Hematopoietic multipotent progenitor cell treated with erythropoietin and hydrocortisone succinate and interleukin-3 and kit ligand, for 8 days (in vitro differentiated cells): Measurements from ENCODE around the gene TCIRG1.
A peak's percentile ranks its signal among the peaks of the same experiment; 100 is the strongest.

Source experiments
- DNase-seq: peaks from one replicate; pipeline ENCODE4 v3.0.0-alpha.2; 2015

The TCIRG1 gene

DNA sequence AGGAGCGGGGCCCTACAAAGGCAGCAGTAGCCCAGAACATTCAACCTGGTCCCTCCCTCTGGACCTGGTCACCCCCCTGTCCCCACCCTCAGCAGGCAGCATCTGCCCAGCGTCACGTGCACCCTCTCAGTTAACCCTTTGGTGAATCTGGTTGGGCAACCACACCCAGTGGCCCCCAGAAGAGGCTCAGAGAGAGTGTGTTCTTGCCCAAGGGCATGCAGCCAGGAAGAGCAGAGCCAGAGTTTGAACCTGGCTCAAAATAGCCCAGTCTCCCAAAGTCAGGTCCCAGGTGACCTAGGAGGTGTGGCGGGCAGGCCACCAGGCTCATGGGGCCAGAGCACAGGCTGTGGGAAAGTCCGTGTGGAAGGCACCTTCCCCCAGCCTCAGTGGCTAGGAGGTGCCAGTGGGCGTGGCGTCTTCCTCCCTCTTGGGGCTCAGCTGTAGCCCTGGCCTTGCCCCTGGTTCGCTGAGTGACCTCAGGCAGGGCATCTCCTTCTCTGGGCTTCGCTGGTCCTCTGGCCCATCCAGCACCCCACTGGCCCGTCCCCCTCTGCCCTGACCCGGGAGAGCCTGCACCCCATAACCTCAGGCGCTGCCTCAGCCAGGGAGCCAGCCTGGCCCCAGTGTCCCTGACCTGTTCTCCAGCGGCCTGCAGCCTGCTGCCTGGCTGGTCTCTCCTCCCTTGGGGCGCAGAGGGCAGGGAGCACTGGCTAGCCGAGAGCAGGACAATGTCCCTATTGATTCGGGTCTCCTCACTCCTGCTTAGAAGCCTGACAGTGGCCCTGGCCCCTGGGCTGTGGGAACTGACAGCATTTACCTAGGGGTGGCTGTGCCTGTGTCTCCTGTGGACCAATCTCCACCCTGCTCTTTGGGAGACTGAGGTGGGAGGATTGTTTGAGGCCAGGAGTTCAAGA lies 21.7 kb upstream of the TCIRG1 start:
- DNase-seq, result peak; percentile 72

DNA sequence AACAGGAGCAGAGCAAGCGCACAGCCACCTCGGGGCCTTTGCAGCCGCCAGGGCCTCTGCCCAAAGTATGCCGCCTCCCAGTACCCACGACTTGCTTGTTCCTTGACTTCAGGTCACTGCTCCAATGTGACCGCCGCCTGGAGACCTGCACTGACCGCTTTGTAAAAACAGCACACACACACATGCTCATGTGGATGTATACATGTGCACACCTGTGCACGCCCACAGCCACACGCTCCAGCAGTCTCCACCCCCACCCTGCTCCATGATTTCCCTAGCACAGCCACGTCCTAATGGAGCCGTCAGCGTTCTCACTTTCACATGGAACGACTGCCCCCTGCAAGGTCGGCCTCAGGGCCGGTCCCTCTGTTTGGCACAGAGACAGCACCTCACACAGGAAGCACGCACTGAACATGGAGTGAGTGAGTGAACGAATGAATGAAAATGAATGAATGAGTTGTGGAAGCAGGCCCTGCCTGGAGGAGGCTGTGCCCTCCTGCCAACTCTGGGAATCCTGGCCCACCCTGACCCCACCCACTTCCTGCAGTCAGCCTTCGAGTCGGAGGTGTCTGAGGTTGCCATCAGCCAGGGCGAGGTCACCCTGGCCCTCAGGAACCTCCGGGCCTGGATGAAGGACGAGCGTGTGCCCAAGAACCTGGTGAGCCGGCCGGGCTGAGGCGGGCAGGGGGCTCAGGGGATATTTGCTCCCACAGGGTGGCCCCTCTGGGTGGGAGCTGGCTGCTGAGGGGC lies 20.7 kb upstream of the TCIRG1 start:
- no peak for DNase-seq

DNA sequence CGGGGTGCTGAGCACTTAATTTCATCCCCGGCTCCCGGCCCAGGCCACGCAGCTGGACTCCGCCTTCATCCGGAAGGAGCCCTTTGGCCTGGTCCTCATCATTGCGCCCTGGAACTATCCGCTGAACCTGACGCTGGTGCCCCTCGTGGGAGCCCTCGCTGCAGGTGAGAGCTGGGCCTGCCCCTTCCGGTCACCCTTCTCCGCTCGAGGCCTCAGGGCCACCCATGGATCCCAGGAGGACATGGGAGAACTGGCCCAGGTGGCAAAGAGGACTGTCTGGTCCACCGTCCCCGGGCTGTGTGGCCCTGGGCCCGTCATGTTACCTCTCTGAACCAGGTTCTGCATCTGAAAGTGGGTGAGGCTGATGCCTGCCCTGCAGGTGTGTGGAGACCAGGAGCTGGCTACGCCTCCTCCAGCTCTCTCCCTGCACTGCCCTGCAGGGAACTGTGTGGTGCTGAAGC lies 20.1 kb upstream of the TCIRG1 start:
- DNase-seq, result no peak

DNA sequence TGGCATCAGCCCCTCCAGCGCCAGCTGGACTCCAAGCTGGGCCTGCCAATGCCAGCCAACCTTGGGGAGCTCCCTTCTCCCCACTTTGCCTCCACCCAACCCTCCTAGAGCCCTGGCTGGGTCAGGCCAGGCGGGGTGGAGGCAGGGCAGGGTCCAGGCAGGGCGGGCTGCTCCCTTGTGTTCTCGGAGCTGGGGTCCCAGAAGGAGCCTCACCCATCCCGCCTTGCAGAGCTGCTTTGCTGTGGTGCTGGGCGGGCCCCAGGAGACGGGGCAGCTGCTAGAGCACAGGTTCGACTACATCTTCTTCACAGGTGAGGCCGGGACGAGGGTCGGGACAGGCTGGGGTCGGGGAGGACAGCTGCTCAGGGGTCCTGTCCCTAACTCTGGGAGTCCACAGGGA lies 19.3 kb upstream of the TCIRG1 start:
- DNase-seq, result no peak

DNA sequence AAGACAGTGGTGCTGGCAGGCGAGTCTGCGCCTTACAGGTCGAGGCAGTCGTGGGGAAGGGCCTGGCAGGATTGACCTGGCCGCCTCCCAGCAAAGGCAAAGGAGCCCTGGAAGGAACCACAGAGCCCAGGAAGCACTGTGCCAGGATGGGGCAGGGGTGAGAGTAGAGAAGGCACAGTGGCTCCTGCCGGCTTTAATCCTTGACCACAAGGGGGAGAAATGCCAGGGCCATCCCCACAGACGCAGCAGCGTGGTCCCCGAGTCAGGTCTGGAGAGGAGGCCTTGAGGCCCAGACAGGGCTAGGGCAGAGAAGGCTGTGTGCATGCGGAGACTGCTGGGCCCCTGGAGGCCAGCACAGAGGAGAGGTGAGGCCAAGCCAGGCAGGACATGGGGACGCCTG lies 18.2 kb upstream of the TCIRG1 start:
- no peak for DNase-seq

DNA sequence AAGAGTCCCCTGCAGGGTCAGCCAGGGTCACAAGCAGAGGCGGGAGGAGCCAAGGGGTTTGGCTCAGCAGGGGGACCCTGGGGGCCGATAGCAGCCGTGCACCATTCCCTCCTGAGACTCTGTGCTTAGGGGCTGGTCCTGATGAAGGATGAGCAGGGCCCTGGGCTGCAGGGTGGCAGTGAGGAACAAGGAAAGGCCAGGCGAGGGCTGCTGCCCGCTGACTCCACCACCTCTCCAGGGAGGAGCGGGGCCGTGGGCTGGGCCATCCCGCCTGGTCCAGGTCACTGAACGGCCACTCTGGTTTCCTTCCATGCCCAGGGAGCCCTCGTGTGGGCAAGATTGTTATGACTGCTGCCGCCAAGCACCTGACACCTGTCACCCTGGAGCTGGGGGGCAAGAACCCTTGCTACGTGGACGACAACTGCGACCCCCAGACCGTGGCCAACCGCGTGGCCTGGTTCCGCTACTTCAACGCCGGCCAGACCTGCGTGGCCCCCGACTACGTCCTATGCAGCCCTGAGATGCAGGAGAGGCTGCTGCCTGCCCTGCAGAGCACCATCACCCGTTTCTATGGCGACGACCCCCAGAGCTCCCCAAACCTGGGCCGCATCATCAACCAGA lies 17.5 kb upstream of the TCIRG1 start:
- no peak for DNase-seq

DNA sequence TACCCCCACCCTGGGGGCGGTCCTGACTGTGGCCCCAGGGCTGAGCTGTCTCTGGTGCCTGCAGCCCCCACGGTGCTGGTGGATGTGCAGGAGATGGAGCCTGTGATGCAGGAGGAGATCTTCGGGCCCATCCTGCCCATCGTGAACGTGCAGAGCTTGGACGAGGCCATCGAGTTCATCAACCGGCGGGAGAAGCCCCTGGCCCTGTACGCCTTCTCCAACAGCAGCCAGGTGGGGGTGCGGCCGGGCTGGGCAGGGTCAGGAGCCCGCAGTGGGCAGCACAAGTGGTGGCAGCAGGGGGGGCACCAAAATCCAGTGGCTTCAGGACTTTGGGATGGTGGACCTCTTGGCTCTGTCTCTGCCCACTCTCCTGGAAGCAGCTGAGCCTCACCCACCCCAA lies 16.3 kb upstream of the TCIRG1 start:
- no peak for DNase-seq

DNA sequence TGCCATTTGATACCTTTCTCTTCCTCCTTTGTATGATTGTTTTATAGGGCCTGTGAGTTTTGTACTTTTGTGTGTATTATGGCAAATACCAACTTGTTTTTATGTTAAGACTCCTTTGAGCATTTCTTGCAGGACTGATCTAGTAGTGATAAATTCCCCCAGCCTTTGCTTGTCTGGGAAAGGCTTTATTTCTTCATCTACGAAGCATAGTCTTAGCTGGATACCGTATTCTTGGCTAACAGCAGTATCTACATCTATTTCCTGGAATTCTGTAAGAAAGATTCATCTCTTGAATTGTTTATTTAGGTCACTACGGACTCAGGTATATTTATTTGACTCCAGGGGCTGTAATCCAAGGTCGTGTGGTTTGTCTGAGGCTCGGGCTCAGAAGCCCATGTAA lies 14.3 kb upstream of the TCIRG1 start:
- DNase-seq, result no peak

DNA sequence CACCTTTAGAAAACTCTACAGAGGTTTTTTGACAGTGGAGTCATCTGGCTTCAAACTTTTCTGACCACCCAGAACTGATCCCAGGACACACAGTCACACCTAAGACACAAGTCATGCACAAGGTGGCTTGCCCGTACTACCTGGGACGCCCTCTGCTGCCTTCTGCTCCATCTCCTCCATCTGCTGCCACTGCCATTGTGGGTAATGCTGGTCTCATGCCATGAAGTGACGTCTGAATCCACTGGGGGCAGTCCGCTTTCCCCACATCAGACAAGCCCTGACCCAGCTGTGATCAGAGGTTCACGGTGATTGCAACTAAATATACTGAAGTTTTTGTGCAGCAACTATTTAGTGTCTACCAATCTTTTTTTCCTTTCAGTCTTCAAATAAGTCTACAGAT lies 13.8 kb upstream of the TCIRG1 start:
- peak; percentile 63 for DNase-seq

DNA sequence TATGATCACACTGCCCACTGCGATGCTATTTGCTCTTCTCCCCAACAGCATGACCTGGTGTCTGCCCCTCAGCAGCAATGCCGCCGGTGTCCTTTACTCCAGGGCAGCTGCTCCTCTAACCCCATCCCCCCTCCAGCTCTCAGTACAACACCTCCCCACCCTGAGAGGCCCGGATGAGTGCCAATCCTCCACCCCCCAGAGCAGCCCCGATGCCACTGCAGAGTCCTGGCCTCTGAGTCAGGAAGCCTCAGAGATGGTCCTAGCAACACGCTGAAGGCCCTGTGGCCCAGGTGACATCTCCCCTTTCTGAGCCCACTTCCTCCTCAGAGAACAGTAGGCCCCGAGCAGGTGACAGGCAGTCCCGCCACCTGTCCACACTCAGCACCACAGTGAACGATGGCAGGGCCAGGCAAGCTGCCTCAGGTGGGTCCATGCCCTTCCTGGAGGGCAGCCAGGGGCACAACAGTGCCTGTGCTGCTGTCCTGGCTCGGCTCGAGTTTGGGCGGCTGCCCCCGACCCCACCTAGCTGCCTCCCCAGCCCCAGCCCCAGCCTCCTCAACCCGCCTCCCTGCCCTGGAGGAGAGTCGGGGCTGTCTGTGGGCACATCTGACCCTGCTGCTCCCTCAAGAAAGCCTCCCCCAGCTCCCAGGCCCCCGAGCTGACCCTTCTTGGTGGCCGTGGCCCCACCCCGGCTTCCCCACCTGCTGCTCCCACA lies 12.3 kb upstream of the TCIRG1 start:
- DNase-seq, result no peak

DNA sequence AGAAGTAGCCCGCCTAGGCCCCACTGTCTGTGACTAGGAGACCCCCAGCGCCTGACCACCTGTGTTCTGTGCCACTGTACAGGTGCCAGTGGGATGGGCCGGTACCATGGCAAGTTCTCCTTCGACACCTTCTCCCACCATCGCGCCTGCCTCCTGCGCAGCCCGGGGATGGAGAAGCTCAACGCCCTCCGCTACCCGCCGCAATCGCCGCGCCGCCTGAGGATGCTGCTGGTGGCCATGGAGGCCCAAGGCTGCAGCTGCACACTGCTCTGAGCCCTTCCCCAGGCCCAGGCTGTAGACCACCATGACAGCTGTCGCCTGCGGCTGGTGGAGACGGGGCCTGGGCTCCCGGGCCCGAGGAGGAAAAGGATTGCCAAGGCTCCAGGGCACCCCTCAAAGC lies 11.2 kb upstream of the TCIRG1 start:
- no peak for DNase-seq

DNA sequence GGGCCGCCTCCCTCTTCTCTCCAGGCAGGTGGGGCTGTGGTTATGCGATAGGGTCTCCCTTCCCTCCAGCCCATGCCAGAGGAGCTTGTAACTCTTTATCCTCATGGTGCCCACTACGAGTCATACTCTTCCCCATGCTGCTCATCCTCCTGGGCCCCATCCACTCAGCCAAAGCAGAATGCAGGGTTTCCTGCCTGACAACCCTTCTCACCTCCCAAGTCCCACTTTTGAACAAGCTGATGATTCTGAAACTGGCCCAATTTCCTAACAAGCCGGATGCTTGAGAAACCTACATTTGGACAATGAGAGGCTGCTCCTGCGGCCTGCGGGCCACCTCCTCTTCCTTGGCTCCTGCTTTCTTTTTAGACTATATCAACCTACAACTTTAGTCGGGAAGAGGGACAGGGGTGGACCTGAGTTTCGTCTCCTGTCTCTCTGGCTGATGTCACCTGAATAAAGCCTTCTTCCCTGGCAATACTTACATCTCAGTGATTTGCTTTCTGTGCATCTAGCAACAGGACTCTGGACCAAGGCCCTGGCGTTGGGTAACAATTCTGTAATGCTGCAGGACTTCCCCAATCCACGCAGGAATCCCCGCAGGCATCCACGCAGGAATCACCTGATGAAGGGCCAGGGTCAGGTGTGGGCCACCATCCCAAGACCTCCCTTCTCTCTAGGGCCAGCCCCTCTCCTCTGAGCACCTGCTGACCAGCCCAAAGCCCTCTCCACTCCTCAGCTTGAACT lies 9.9 kb upstream of the TCIRG1 start:
- DNase-seq, result no peak

DNA sequence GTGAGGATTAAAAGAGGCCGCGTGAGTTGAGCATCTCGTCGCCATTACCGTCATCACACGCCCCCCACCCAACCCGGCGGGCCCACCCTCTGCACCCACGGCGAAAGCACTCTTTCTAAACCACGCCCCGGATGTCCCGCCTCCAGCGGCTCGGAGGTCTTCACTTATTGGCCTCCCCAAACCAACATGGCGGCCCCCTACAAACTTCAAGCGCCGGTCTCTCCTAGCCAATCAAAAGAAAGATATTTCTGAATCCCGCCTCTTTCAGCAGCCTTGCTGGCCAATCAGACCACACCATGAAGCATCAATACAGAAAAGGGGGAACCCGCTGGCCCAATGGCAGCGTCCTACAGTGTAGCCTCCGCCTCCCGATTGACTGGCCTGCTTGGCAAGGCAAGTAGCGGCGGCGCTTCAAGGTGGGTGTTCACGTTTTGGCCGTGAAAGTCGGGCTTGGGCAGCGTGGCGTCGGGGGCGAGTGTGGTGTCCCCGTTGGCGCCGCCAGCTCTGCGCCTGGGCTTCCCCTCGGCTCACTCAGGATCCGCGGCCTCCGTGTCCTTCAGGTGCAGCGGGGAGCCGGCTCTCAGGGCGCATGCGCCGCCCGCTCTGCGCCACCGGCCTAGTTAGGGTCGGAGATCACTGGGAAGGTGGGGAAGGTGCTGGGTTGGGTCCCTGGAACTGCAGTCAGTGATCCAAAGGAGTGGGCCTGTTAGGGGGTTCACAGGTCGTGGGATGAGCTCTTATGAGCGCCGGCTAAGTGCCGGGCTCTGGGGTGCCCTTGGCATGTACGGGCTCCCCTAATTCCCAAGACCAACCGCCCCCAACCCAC lies 8.3 kb upstream of the TCIRG1 start, which contains the start of gene NDUFS8:
TSS of gene NDUFS8 (plus strand) at position 364 of the 826 bp plus-strand sequence. CDS start 1,471 bp downstream, outside the sequence.
- DNase-seq, result peak; percentile 100

DNA sequence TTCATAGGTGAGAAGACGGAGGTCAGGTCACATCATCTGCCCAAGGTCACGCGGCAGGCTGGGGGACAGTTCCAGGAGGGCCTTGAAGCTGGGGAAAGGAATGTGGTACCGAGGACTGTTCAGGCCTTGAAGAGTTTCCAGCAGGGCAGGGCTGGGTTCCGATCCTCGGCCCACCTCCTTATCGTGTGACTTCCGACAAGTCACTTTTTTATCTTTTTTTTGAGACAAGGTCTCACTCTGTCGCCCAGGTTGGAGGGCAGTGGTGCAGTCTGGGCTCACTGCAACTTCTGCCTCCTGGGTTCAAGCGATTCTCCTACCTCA lies 7.7 kb upstream of the TCIRG1 start:
- DNase-seq, result peak; percentile 65

DNA sequence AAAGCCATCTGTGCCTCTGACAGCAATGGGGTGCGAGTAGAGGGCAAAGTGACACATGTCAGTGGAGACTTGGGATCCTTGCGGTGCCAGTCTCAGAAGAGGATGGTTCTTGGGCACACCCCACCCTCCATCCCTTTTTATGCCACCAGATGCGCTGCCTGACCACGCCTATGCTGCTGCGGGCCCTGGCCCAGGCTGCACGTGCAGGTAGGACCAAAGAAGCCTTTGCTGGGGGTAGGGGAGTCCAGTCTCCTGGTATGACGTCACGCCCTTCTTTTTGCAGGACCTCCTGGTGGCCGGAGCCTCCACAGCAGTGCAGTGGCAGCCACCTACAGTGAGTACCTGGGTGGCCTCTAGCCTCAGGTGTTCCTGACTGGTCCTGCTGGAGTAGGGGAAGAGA lies 6.8 kb upstream of the TCIRG1 start:
- DNase-seq, result no peak

DNA sequence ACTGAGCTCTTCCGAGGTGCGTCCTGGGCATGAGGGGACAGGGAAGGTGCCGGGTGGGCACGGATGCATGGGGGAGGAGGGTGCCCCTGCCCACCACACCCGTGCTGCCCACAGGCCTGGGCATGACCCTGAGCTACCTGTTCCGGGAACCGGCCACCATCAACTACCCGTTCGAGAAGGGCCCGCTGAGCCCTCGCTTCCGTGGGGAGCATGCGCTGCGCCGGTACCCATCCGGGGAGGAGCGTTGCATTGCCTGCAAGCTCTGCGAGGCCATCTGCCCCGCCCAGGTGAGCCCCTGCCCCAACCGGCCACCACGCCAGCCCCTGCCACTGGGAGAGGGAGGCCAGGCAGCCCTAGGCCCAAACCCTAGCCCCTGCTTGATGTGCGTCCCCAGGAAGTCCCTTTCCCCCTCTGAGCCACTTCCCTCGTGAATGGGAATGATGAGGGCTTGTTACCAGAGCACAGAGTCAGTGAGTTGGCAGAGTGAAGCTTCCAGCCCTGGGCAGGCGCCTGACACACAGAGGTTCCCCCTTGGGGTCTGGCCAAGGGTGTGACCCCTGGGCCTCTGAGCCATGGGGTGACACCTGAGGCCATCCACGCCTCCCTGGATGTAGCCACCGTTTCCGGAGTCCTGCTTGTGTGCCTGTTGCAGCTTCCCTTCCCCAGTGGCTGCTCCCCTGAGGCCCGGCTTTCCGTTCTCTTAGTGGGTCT lies 5.7 kb upstream of the TCIRG1 start:
- no peak for DNase-seq

DNA sequence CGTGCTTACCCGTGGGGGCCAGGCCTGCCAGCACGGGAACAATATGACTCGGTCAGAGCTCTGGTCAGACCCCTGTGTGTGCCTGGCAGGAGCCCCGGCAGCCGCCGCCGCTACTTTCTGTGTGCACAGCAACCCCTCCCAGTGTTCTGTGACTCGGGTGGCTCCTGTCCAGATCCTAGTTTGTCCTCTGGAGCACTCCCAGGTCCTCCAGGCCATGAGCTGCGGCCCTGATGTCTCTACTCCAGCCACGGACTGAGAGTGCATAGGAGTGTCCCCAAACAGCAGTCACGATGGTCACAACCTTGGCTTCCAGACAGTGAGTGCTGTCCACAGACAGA lies 5.1 kb upstream of the TCIRG1 start:
- no peak for DNase-seq

DNA sequence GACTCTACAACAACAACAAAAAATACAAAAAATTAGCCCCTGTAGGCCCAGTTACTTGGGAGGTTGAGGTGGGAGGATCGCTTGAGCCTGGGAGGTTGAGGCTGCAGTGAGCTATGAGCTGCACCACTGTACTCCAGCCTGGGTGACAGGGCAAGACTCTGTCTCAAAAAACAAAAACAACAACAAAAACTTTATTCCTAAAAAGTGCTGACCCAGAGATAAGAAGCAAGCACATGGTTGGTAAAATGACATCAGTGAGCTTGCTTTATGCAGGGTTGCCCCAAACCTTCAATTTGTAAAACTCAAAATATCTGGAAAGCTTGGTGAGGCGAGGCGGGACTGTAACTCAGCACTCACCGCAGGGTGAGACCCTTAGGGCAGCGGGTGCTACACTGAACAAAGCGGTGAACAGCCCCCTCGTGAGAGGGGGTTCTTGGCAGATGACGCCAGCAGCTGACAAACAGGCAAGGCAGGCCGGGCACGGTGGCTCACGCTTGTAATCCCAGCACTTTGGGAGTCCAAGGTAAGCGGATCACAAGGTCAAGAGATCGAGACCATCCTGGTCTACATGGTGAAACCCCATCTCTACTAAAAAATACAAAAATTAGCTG lies 3.5 kb upstream of the TCIRG1 start:
- DNase-seq, result no peak

DNA sequence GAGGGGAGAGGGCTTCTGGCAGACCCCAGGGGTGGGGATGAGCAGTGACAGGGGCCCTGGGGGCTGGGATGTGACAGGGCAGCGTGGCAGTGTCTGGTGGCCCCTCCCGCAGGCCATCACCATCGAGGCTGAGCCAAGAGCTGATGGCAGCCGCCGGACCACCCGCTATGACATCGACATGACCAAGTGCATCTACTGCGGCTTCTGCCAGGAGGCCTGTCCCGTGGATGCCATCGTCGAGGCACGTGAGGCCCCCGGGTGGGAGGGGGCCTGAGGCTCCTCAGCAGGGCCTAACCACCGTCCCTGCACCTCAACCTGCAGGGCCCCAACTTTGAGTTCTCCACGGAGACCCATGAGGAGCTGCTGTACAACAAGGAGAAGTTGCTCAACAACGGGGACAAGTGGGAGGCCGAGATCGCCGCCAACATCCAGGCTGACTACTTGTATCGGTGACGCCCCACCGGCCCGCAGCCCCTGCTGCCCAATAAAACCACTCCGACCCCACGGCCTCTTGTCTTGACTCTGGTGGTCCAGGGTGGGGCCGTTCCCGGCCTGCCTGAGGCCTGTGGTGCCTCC lies 2.6 kb upstream of the TCIRG1 start:
- DNase-seq, result no peak

DNA sequence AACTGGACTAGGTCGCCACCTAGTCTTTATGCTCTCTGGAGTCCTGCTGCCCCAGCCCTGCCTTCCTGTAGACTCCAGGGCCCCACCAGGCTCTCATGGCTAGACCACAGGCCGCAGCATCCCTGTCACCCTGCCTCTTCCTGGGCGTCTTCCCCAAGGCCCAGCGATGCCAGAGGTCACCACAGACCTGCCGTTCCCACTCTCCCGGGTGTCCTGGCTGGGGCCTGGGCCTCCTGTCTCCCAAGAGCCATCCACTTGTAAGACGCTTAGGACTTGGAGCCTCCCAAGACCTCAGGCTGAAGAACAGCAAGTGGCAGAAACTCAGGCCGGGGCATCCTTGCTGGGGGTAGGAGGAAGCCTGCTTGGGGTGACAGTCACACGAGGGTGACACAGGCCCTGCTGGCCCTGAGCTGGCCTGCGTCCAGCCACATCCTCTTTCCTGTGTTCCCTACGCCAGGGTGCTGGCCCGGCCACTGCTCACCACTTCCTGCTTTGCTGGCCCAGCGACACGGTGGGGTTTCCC lies 2.0 kb upstream of the TCIRG1 start:
- DNase-seq, result peak; percentile 32
